ENCODE measurements around the gene CASP5.

The CASP5 gene

GRCh38 chr11:104965735-104966134 lies 57.2 kb downstream of the CASP5 start:
- DNase-seq: no peak

- no peak for DNase-seq
Observed at GRCh38 chr11:104964247-104964646, 58.7 kb downstream of the CASP5 start.

- no peak for DNase-seq
Observed at GRCh38 chr11:104962852-104963251, 60.1 kb downstream of the CASP5 start.

- DNase-seq: no peak
Observed at GRCh38 chr11:104957280-104957679, 65.7 kb downstream of the CASP5 start.

GRCh38 chr11:104956528-104956927 lies 66.4 kb downstream of the CASP5 start:
- no peak for DNase-seq

- peak in 3 of 6 experiments; percentile 2 to 48 (median 47) for DNase-seq
Observed at GRCh38 chr11:104946907-104947306, 76.1 kb downstream of the CASP5 start.
